ENCODE results near the gene CUL9.
A peak's percentile ranks its signal among the peaks of the same experiment; 100 is the strongest.

Gene CUL9

DNA sequence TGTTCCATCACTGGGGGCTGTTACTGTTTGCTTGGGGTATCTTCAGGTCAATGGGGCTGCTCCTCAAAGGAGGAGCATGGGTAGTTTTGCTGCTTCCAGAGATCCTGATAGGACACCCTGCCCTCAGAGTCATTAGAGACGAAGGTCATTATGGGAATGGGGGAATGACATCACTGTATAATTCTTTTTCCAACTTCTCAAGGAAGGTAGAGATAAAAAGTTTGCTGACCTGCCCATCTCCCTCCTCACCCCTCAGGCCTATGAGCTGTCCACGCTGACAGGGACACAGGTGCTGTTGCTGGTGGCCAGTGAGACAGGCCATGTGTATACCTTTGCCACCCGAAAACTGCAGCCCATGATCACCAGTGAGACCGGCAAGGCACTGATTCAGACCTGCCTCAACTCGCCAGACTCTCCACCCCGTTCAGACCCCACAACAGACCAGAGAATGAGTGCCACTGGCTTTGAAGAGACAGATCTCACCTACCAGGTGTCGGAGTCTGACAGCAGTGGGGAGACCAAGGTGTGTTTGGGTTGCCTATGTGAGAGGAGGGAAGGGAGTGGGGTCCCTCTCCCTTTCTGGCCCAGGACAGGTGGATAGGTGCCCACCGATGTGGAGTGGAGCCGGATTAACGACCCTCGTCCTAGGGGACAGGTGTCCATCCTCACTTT lies 8.3 kb upstream of the CUL9 start:
- no peak for DNase-seq (ENCODE audit: low read depth, low spot score)

- peak; percentile 96 for DNase-seq (ENCODE audit: low read depth, low spot score)
Observed at GRCh38 chr6:43174263-43175112, 7.5 kb upstream of the CUL9 start.

DNA sequence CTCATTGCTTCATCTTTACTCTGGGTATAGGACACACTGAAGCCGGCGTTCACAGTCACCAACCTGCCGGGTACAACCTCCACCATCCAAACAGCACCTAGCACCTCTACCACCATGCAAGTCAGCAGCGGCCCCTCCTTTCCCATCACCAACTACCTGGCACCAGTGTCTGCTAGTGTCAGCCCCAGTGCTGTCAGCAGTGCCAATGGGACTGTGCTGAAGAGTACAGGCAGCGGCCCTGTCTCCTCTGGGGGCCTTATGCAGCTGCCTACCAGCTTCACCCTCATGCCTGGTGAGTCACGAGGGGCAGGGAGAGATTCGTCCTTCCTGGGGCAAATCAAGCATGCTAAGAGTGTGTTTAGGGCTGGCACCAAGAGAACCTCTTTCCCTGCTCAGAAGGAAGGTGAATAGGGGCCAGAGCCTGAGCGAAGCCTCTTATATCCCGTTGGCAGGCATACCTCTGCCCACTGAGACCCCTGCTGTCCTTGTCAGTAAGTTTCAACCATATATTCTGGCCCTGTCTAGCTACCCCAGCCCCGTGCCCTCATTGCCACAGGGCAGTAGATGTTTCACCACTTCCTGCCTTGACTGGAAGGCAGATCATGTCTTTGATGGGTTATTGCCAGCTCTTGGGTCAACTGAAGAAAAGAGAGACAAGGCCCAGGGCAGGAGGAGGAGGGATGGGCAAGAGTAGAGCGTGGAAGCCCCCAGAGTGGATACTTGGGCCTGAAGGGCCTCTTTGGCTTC lies 6.1 kb upstream of the CUL9 start:
- DNase-seq (ENCODE audit: low read depth, low spot score), result no peak

- no peak for DNase-seq (ENCODE audit: low read depth, low spot score)
Observed at GRCh38 chr6:43176423-43176786, 5.6 kb upstream of the CUL9 start.

DNA sequence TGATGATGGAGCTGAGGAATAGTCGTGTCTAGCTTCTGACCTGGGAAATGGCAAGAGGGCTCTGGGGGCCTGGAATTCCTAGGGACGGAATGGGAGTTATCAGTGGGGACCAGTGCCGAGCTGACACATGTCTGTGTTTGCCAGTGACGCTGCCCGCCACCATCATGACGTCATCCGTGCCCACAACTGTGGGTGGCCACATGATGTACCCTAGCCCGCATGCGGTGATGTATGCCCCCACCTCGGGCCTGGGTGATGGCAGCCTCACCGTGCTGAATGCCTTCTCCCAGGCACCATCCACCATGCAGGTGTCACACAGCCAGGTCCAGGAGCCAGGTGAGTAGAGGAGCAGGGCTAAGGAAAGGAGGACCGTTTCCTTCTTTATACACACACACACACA lies 3.8 kb upstream of the CUL9 start:
- DNase-seq (ENCODE audit: low read depth, low spot score), result no peak

- no peak for DNase-seq (ENCODE audit: low read depth, low spot score)
Observed at GRCh38 chr6:43178951-43179830, 2.8 kb upstream of the CUL9 start.

- no peak for DNase-seq (ENCODE audit: low read depth, low spot score)
Observed at GRCh38 chr6:43180058-43180457, 1.9 kb upstream of the CUL9 start.

GRCh38 chr6:43180985-43181384 lies 1.0 kb upstream of the CUL9 start:
- DNase-seq (ENCODE audit: low read depth, low spot score), result no peak

GRCh38 chr6:43181621-43181941 lies 415 bp upstream of the CUL9 start:
- no peak for DNase-seq (ENCODE audit: low read depth, low spot score)

- DNase-seq (ENCODE audit: low read depth, low spot score), result no peak
Observed at GRCh38 chr6:43183441-43183840, 1.4 kb downstream of the CUL9 start.

DNA sequence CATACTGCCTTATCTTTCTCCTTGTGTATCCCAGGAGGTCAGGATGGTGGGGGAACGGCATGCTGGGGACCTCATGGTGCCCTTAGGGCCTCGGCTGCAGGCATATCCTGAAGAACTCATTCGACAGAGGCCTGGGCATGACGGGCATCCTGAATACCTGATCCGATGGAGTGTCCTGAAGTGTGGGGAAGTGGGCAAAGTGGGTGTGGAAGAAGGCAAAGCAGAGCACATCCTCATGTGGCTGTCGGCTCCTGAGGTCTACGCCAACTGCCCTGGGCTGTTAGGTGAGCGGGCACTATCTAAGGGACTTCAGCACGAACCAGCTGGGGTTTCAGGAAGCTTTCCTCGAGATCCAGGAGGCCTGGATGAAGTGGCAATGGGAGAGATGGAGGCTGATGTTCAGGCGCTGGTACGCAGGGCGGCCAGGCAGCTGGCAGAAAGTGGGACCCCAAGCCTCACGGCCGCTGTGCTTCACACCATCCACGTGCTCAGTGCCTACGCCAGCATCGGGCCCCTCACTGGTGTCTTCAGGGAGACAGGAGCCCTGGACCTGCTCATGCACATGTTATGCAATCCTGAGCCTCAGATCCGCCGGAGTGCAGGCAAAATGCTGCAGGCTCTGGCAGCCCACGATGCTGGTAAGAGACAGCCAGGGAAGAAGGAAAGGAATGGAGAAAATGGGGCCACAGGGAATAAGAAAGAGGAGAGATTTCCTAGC lies 2.4 kb downstream of the CUL9 start:
- no peak for DNase-seq (ENCODE audit: low read depth, low spot score)

DNA sequence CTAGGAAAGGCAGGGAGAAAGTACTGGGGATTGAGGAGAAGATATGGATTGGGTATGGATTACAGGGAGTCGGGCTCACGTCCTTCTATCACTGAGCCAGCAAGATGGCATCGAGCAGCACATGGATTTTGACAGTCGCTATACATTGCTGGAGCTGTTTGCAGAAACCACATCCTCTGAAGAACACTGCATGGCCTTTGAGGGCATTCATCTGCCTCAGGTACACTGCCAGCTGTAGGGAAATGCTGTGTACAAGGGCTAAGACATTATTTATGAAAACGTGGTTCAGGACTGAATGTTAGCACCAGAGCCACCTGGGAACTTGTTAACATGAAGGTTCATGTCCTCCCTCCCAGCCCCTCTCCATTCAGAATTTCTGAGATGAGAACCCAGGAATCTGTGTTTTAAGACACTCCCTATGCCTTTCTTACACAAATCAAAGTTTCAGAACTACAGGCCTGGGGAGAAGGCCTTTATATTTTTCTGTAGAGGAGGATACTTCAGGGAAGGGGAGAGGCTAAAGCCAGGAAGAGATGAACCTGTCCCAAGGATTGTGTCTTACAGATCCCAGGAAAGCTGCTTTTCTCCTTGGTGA lies 3.5 kb downstream of the CUL9 start:
- no peak for DNase-seq (ENCODE audit: low read depth, low spot score)

DNA sequence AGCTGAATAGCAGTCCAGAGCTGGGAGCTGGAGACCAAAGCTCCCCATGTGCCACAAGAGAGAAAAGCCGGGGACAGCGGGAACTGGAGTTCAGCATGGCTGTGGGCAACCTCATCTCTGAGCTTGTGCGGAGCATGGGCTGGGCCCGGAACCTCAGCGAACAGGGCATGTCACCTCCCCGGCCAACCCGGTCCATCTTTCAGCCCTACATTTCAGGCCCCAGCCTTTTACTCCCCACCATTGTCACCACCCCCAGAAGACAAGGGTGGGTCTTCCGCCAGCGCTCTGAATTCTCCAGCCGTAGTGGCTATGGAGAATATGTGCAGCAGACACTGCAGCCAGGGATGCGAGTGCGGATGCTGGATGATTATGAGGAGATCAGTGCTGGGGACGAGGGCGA lies 4.0 kb downstream of the CUL9 start:
- no peak for DNase-seq (ENCODE audit: low read depth, low spot score)

DNA sequence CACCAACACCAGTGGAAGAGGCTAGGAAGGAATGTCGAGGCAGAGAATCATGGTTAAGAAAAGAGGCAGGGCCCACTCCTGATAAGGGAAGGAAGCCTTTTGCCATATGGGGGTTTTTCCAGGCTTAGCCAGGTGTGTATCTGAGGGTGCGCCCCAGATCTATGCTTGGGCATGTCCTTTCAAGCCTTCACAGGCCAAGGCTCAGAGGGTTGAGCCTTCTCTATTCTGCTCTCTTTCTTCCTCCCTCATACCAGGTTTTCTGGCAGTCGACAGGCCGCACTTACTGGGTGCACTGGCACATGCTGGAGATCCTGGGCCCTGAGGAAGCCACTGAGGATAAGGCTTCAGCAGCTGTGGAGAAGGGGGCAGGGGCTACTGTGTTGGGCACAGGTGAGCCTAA lies 4.7 kb downstream of the CUL9 start:
- no peak for DNase-seq (ENCODE audit: low read depth, low spot score)

GRCh38 chr6:43187821-43188220 lies 5.8 kb downstream of the CUL9 start:
- DNase-seq (ENCODE audit: low read depth, low spot score), result no peak

GRCh38 chr6:43188426-43188825 lies 6.4 kb downstream of the CUL9 start:
- no peak for DNase-seq (ENCODE audit: low read depth, low spot score)

- DNase-seq (ENCODE audit: low read depth, low spot score), result no peak
Observed at GRCh38 chr6:43189776-43190304, 7.8 kb downstream of the CUL9 start.

DNA sequence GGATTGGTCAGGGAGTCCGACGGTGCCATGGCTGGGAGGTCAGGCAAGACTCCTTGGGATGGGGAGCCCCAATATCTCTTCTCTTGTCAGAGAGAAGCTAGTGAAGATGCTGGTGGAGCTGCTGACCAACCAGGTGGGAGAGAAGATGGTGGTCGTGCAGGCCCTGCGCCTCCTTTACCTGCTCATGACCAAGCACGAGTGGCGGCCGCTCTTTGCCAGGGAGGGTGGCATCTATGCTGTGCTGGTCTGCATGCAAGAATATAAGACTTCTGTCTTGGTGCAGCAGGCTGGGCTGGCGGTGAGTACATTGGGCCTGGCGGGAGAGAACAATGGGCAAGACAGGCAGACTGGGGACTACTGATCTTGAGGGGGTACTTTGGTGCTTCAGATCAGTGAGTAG lies 10.9 kb downstream of the CUL9 start:
- DNase-seq (ENCODE audit: low read depth, low spot score), result no peak

- DNase-seq (ENCODE audit: low read depth, low spot score), result no peak
Observed at GRCh38 chr6:43193929-43194328, 11.9 kb downstream of the CUL9 start.

- DNase-seq (ENCODE audit: low read depth, low spot score), result no peak
Observed at GRCh38 chr6:43196337-43196736, 14.3 kb downstream of the CUL9 start.

Data from smooth muscle cell of the brain vasculature (primary cell).